ENCODE measurements around the gene URB2.

GRCh38 chr1:229691362-229691761 lies 65.3 kb downstream of the URB2 start:
- TF ChIP-seq CTCF (IDR thresholded peaks at IDR 0.05) (no peak), POLR2A (IDR thresholded peaks at IDR 0.05) (no peak)

Measured in gastroesophageal sphincter (tissue), 3 donors.